Pancreas (tissue), 10 donors: ENCODE data around the gene SGTA. TPM values are rescaled to one million over a fixed set of nuclear protein-coding genes. Genes with fewer than 3 reads are reported as not detected.

Experiments
- ATAC-seq, 4 donors: fragments of 200-7000 bp; cut with Tn5 transposase; one replicate each; pipeline versions ENCODE4 v1.8.0 to v1.9.1; 2020; ENCODE audit warnings: mild to moderate bottlenecking in 4 of 4, moderate library complexity in 4 of 4
- DNase-seq, 6 donors: peaks; one replicate each; pipeline ENCODE4 v3.0.0-alpha.2; 2020
- FAIRE-seq: peaks from 2 replicates; lab custom pipeline; 2012; peaks lifted over from hg19 to GRCh38; lab: Jason Lieb, UNC
- H3K27ac ChIP-seq, 4 donors: fragments of 200-600 bp; sonication (generic); 1 replicate in 3 of 4; 2 replicates in 1 of 4; pipeline versions ENCODE4 v1.5.0 to v1.8.0; 2020
- H3K27me3 ChIP-seq, 4 donors: fragments of 200-600 bp; one replicate each; pipeline ENCODE4 v1.8.0; 2021
- H3K36me3 ChIP-seq, 3 donors: fragments of 200-600 bp; sonication (generic) in 1 of 3; one replicate each; pipeline versions ENCODE4 v1.5.0 to v1.8.0; 2020 to 2021
- H3K4me1 ChIP-seq, 3 donors: fragments of 200-600 bp; one replicate each; pipeline ENCODE4 v1.8.0; 2021
- H3K4me3 ChIP-seq, 4 donors: fragments of 200-600 bp; sonication (generic) in 2 of 4; one replicate each; pipeline versions ENCODE4 v1.5.0 to v1.8.0; 2020 to 2021
- H3K9me3 ChIP-seq, 4 donors: fragments of 200-600 bp; one replicate each; pipeline ENCODE4 v1.8.0; 2021
- WGBS, 2 donors: extraction: QIAGEN DNeasy Blood & Tissue Kit; methylation state at CpG; one replicate each; pipeline ENCODE4 v1.1.7; 2013; 5-methylcytosine and 5-hydroxymethylcytosine counted together
- intact Hi-C, 3 donors: fragments of 100-400 bp; cut with DNase I; formaldehyde crosslinking; loops; one replicate each; pipeline versions ENCODE4 v1.11.1 to v1.14.2; 2022
- polyA plus RNA-seq, 2 donors: library from polyadenylated mRNA; stranded (reverse); fragments of 200-250 nt; gene quantifications; one replicate each; pipeline ENCODE4 v1.2.3, GENCODE V29; 2013
- total RNA-seq, 6 donors: library from RNA; stranded (reverse); fragmentation: NEBNext Ultra II Directional in 4 of 6; extraction: Animal tissue kit (Norgen Biotek cat#: 25700) in 4 of 6; gene quantifications; one replicate each; pipeline versions ENCODE4 v1.2.1 to v1.2.4, GENCODE V29; 2021 to 2023
- TF ChIP-seq, protein P1 (sequence below), 4 donors: fragments of 200-600 bp; sonication (generic) in 3 of 4; IDR thresholded peaks; one replicate each; pipeline versions ENCODE4 v1.5.0 to v1.8.0; 2021; ENCODE audit warnings: antibody characterized with exemption in 4 of 4
- donor health status: healthy with polysubstance abuse.
- donor health status: DM: no; HTN: no; CAD: no; lungs with moderate emphysema.
- donor health status: DM: no; HTN: no; CAD: no.
- donor health status: control.
- donor health status: control.
- donor health status: Bipolar disorder and iron deficiency.
- donor health status: DM: yes; HTN: yes; CAD: no.
- donor health status: DM: no; HTN: no; CAD: no.
- donor health status: DM: no; HTN: no; CAD: no.
- donor health status: DM: yes; HTN: yes; CAD: no.

SGTA gene
- total and polyA plus RNA-seq, 8 donors = 19.4 to 49.6 (median 26.7) TPM

DNA sequence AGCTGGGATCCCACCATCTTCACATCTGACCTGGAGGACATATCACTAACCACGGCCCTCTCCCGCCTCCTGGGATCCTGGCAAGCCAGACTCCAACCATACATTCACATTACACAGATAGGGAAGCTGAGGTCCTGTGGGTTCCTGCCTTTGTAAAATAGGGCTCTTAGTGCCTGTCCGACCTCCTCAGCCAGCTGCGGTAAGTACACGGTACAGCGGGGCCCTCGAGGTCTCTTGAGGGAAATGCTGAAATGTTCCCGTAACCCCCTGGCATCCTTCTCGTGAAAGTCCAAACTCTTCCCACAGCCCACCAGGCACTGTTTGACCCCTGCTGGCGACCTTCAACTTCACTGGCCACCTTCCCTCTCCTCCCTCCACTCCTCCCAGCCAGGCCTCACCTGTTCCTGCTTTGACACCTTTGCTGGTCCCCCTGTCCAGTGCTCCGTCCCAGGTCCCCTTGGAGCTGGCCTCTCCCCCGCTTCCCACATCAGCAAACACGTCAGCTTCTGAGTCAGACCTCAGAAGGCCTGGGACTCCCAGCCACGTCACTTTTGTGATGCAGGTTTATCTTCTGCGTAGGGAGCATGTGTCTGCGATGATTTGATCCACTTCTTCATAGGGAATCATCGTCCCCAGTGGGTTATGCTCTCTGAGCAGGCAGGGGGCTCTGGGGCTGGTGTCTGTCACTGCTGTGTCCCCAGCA is 71.8 kb downstream of the SGTA start:
- Histone ChIP-seq H3K4me3 (no peak overlapping the region), H3K9me3 (no peaks in the 10 kb centered on the region), H3K4me1 (no peaks in the 10 kb centered on the region), H3K27ac (no peak overlapping the region), H3K36me3 (no peaks in the 10 kb centered on the region), H3K27me3 (no peaks in the 10 kb centered on the region)
- FAIRE-seq (no peak), ATAC-seq (no peak), DNase-seq (peak in 1 of 6 donors; percentile 27)
- intact Hi-C loops = no loop called here
- WGBS, 2 donors = 76 to 80% methylated on average over 17 of the region's 17 CpGs
- TF ChIP-seq, protein P1, sequence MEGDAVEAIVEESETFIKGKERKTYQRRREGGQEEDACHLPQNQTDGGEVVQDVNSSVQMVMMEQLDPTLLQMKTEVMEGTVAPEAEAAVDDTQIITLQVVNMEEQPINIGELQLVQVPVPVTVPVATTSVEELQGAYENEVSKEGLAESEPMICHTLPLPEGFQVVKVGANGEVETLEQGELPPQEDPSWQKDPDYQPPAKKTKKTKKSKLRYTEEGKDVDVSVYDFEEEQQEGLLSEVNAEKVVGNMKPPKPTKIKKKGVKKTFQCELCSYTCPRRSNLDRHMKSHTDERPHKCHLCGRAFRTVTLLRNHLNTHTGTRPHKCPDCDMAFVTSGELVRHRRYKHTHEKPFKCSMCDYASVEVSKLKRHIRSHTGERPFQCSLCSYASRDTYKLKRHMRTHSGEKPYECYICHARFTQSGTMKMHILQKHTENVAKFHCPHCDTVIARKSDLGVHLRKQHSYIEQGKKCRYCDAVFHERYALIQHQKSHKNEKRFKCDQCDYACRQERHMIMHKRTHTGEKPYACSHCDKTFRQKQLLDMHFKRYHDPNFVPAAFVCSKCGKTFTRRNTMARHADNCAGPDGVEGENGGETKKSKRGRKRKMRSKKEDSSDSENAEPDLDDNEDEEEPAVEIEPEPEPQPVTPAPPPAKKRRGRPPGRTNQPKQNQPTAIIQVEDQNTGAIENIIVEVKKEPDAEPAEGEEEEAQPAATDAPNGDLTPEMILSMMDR (IDR thresholded peaks at IDR 0.05) = no peak

DNA sequence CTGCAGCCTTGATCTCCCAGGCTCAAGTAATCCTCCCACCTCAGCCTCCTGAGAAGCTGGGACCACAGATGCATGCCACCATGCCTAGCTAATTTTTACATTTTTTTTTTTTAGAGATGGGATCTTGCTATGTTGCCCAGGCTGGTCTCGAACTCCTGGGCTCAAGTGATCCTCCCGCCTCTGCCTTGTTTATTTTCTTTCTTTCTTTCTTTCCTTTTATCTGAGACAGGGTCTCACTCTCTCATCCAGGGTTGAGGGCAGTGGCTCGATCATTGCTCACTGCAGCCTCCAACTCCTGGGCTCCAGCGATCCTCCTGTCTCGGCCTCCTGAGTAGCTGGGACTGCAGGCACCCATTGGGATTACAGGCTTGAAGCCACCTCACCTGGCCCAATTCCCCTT is 76.8 kb downstream of the SGTA start:
- no peaks in the 10 kb centered on the region for H3K9me3 ChIP-seq
- FAIRE-seq (no peak), DNase-seq (peak in 1 of 6 donors; percentile 5), ATAC-seq (no peak)
- no peak overlapping the region for H3K27ac ChIP-seq
- no peak overlapping the region for H3K4me3 ChIP-seq
- H3K36me3 ChIP-seq = no peaks in the 10 kb centered on the region
- 96 to 97% methylated on average over 5 of the region's 5 CpGs for WGBS, 2 donors
- intact Hi-C loops = no loop called here
- TF ChIP-seq, protein P1 (IDR thresholded peaks at IDR 0.05) = no peak
- no peaks in the 10 kb centered on the region for H3K4me1 ChIP-seq
- H3K27me3 ChIP-seq = no peaks in the 10 kb centered on the region

Other genes with a start within 250 kb of the SGTA start
- gene GNG7, start 80.6 kb downstream of the SGTA start, total RNA-seq = 1 to 10 TPM; 4.0 to 8.8 (median 5.9) TPM
- gene GNG7, start 80.6 kb downstream of the SGTA start, polyA plus RNA-seq = 1 to 10 TPM; 5.6 to 7.7 TPM
- gene DIRAS1, start 61.9 kb downstream of the SGTA start, total RNA-seq = 10 to 100 TPM in 1 of 6 donors, 1 to 10 TPM in 5; 2.7 to 16.3 (median 4.5) TPM
- 1 to 10 TPM; 2.4 to 2.8 TPM for gene DIRAS1, start 61.9 kb downstream of the SGTA start, polyA plus RNA-seq
- gene SLC39A3, start 43.3 kb downstream of the SGTA start, total RNA-seq = 10 to 100 TPM in 5 of 6 donors, 1 to 10 TPM in 1; 8.7 to 15.2 (median 11.9) TPM
- 10 to 100 TPM; 15.9 to 25.6 TPM for gene SLC39A3, start 43.3 kb downstream of the SGTA start, polyA plus RNA-seq
- gene THOP1, start 2.2 kb upstream of the SGTA start, total RNA-seq = 10 to 100 TPM; 11.6 to 21.3 (median 18.6) TPM
- gene THOP1, start 2.2 kb upstream of the SGTA start, polyA plus RNA-seq = 100 to 1,000 TPM in 1 of 2 donors, 10 to 100 TPM in 1; 79.6 to 124 TPM
- gene ZNF554, start 36.6 kb upstream of the SGTA start, total RNA-seq = 1 to 10 TPM; 2.6 to 4.2 (median 3.4) TPM
- 1 to 10 TPM; 5.2 TPM for gene ZNF554, start 36.6 kb upstream of the SGTA start, polyA plus RNA-seq
- 1 to 10 TPM; 3.0 to 6.0 (median 3.8) TPM for gene ZNF555, start 58.2 kb upstream of the SGTA start, total RNA-seq
- 1 to 10 TPM in 1 of 2 donors, under 1 TPM in 1; 0.68 to 2.1 TPM for gene ZNF555, start 58.2 kb upstream of the SGTA start, polyA plus RNA-seq
- under 1 TPM in 2 of 6 donors, not detected in 4; 0.19 to 0.91 TPM for gene ZNF556, start 84.1 kb upstream of the SGTA start, total RNA-seq
- gene ZNF556, start 84.1 kb upstream of the SGTA start, polyA plus RNA-seq = not detected
- 1 to 10 TPM; 1.6 to 3.0 (median 2.0) TPM for gene ZNF57, start 117.7 kb upstream of the SGTA start, total RNA-seq
- 1 to 10 TPM; 2.1 to 2.4 TPM for gene ZNF57, start 117.7 kb upstream of the SGTA start, polyA plus RNA-seq
- 1 to 10 TPM; 1.3 to 2.6 (median 1.7) TPM for gene ZNF77, start 161.7 kb upstream of the SGTA start, total RNA-seq
- 1 to 10 TPM; 2.7 to 3.4 TPM for gene ZNF77, start 161.7 kb upstream of the SGTA start, polyA plus RNA-seq
- gene TLE6, start 194.3 kb upstream of the SGTA start, total RNA-seq = 1 to 10 TPM in 4 of 6 donors, under 1 TPM in 2; 0.97 to 1.6 (median 1.1) TPM
- gene TLE6, start 194.3 kb upstream of the SGTA start, polyA plus RNA-seq = 1 to 10 TPM; 6.7 to 8.5 TPM
- 10 to 100 TPM; 16.4 to 38.0 (median 21.8) TPM for gene TLE2, start 246.0 kb upstream of the SGTA start, total RNA-seq
- gene TLE2, start 246.0 kb upstream of the SGTA start, polyA plus RNA-seq = 10 to 100 TPM; 72.6 to 81.9 TPM